DMS153 (cell line): ENCODE data around the gene GRM1.

Source experiments
- DNase-seq: peaks from one replicate; lab custom pipeline; 2025; lab: John Stamatoyannopoulos, UW

GRM1 gene

GRCh38 chr6:146100776-146101175 lies 71.9 kb downstream of the GRM1 start:
- DNase-seq = no peak

GRCh38 chr6:146103416-146104072 lies 74.7 kb downstream of the GRM1 start:
- no peak for DNase-seq

- DNase-seq = no peak
Observed at GRCh38 chr6:146106532-146106931, 77.7 kb downstream of the GRM1 start.

- no peak for DNase-seq
Observed at GRCh38 chr6:146110990-146111389, 82.1 kb downstream of the GRM1 start.

GRCh38 chr6:146111881-146112450 lies 83.1 kb downstream of the GRM1 start:
- no peak for DNase-seq

- DNase-seq = no peak
Observed at GRCh38 chr6:146113084-146113623, 84.3 kb downstream of the GRM1 start.

GRCh38 chr6:146123616-146124015 lies 94.8 kb downstream of the GRM1 start:
- no peak for DNase-seq

- no peak for DNase-seq
Observed at GRCh38 chr6:146127447-146128215, 98.8 kb downstream of the GRM1 start.

- no peak for DNase-seq
Observed at GRCh38 chr6:146133866-146134265, 105.0 kb downstream of the GRM1 start.

- no peak for DNase-seq
Observed at GRCh38 chr6:146135167-146135566, 106.3 kb downstream of the GRM1 start.

GRCh38 chr6:146146836-146147235 lies 118.0 kb downstream of the GRM1 start:
- DNase-seq = no peak

- no peak for DNase-seq
Observed at GRCh38 chr6:146149770-146150169, 120.9 kb downstream of the GRM1 start.

- no peak for DNase-seq
Observed at GRCh38 chr6:146153040-146153758, 124.3 kb downstream of the GRM1 start.

- DNase-seq = no peak
Observed at GRCh38 chr6:146154197-146154596, 125.3 kb downstream of the GRM1 start.

GRCh38 chr6:146161664-146162063 lies 132.8 kb downstream of the GRM1 start:
- no peak for DNase-seq

- DNase-seq = no peak
Observed at GRCh38 chr6:146169872-146170271, 141.0 kb downstream of the GRM1 start.

GRCh38 chr6:146177785-146178184 lies 148.9 kb downstream of the GRM1 start:
- no peak for DNase-seq

- DNase-seq = no peak
Observed at GRCh38 chr6:146183831-146184230, 155.0 kb downstream of the GRM1 start.

GRCh38 chr6:146184701-146185100 lies 155.8 kb downstream of the GRM1 start:
- DNase-seq = no peak

- no peak for DNase-seq
Observed at GRCh38 chr6:146189131-146189530, 160.3 kb downstream of the GRM1 start.

GRCh38 chr6:146190581-146190980 lies 161.7 kb downstream of the GRM1 start:
- no peak for DNase-seq

- DNase-seq = no peak
Observed at GRCh38 chr6:146191166-146191565, 162.3 kb downstream of the GRM1 start.
